Endothelial cell of umbilical vein (primary cell): ENCODE results near the gene HDAC4. TPM values are rescaled to one million over a fixed set of nuclear protein-coding genes. Genes with fewer than 3 reads are reported as not detected.

Experiments used
- BruUV-seq: library from RNA; stranded (reverse); fragments of 400-500 nt; replicated peaks from 2 replicates; lab custom pipeline; 2021; lab: Mats Ljungman, UMichigan
- CTCF ChIA-PET: fragments of 300-600, 350-600 bp; sonication (Branson Sonifier 250); formaldehyde crosslinking; loops from one replicate; lab custom pipeline; 2021; ENCODE audit warnings: antibody characterized with exemption, inconsistent platforms; lab: Charles Lee
- POLR2A ChIA-PET: fragments of 300-600, 350-600 bp; sonication (Branson Sonifier 250); formaldehyde crosslinking; loops from one replicate; lab custom pipeline; 2021; ENCODE audit warnings: antibody characterized with exemption, inconsistent platforms; lab: Charles Lee
- DNase-seq: peaks from one replicate; pipeline ENCODE4 v3.0.0-alpha.2; 2011; ENCODE audit warnings: low read depth, low spot score
- FAIRE-seq: peaks from 2 replicates; lab custom pipeline; 2011; peaks lifted over from hg19 to GRCh38; lab: Jason Lieb, UNC
- H2AFZ ChIP-seq: 2 replicates; pipeline ENCODE4 v1.6.0; 2012; ENCODE audit warnings: low read depth, low read length, control low read depth, inconsistent platforms
- H3K27ac ChIP-seq: 2 replicates; pipeline ENCODE4 v1.5.1; 2011; ENCODE audit warnings: low read depth, mild to moderate bottlenecking, control low read depth, low read length, moderate library complexity; ENCODE audit not compliant: insufficient read depth
- H3K27me3 ChIP-seq, 2 experiments: 2 replicates each; pipeline versions ENCODE4 v1.6.0 to v1.6.1; 2011; ENCODE audit warnings: low read length in 2 of 2, mixed read lengths in 1 of 2; ENCODE audit not compliant: control insufficient read depth in 2 of 2, insufficient read depth in 2 of 2
- H3K36me3 ChIP-seq, 2 experiments: 2 replicates in 1 of 2; 3 replicates in 1 of 2; pipeline ENCODE4 v1.5.1; 2011; ENCODE audit warnings: low read length in 2 of 2, mild to moderate bottlenecking in 1 of 2, moderate library complexity in 1 of 2; ENCODE audit not compliant: control insufficient read depth in 2 of 2, insufficient read depth in 2 of 2; ENCODE audit errors: extremely low read depth in 1 of 2
- H3K4me1 ChIP-seq: 3 replicates; pipeline ENCODE4 v1.5.1; 2011; ENCODE audit warnings: mild to moderate bottlenecking, low read length; ENCODE audit not compliant: control insufficient read depth, insufficient read depth; ENCODE audit errors: extremely low read depth
- H3K4me2 ChIP-seq: 2 replicates; pipeline ENCODE4 v1.6.1; 2011; ENCODE audit warnings: low read length, control low read depth, mixed read lengths; ENCODE audit not compliant: insufficient read depth
- H3K4me3 ChIP-seq, 3 experiments: fragments of 200-600 bp in 1 of 3; sonication (generic), shearing (Covaris generic) in 1 of 3; replicated peaks in 1 of 3; 2 replicates each; pipeline ENCODE4 v1.5.1; 2011 to 2016; ENCODE audit warnings: control low read depth in 3 of 3, low read length in 3 of 3, mild to moderate bottlenecking in 2 of 3, inconsistent platforms in 1 of 3, low read depth in 1 of 3, moderate library complexity in 1 of 3; ENCODE audit not compliant: insufficient read depth in 1 of 3
- H3K79me2 ChIP-seq: 2 replicates; pipeline ENCODE4 v1.6.0; 2012; ENCODE audit warnings: low read length, inconsistent platforms; ENCODE audit not compliant: control insufficient read depth, insufficient read depth
- H3K9ac ChIP-seq: replicated peaks from 2 replicates; pipeline ENCODE3; 2011; ENCODE audit warnings: low read length, control low read depth; ENCODE audit not compliant: insufficient read depth; ENCODE audit errors: extremely low read depth
- H3K9me1 ChIP-seq: replicated peaks from 3 replicates; pipeline ENCODE4 v1.6.0; 2011; ENCODE audit warnings: mild to moderate bottlenecking, low read length; ENCODE audit not compliant: control insufficient read depth, insufficient read depth; ENCODE audit errors: extremely low read depth
- H3K9me3 ChIP-seq: replicated peaks from 2 replicates; pipeline ENCODE4 v1.5.1; 2012; ENCODE audit warnings: low read length, inconsistent platforms; ENCODE audit not compliant: control insufficient read depth, insufficient read depth
- H4K20me1 ChIP-seq: replicated peaks from 2 replicates; pipeline ENCODE3; 2011; ENCODE audit warnings: mild to moderate bottlenecking, low read length; ENCODE audit not compliant: control insufficient read depth, insufficient read depth; ENCODE audit errors: extremely low read depth
- CTCF ChIP-seq, 2 donors: IDR thresholded peaks; 1 replicate in 1 of 2; 2 replicates in 1 of 2; pipeline ENCODE4 v1.5.1; 2011; ENCODE audit warnings: low read length in 2 of 2, mild to moderate bottlenecking in 2 of 2, moderate library complexity in 2 of 2, control low read depth in 1 of 2, inconsistent platforms in 1 of 2, low read depth in 1 of 2; ENCODE audit not compliant: insufficient read depth in 1 of 2; ENCODE audit errors: extremely low read depth in 1 of 2
- EZH2 ChIP-seq: IDR thresholded peaks from 2 replicates; pipeline ENCODE4 v1.6.1; 2012; ENCODE audit warnings: borderline replicate concordance, low read depth, mild to moderate bottlenecking, moderate library complexity, low read length, inconsistent platforms; ENCODE audit not compliant: severe bottlenecking
- FOS ChIP-seq: IDR thresholded peaks from 2 replicates; pipeline ENCODE4 v1.6.1; 2011; ENCODE audit warnings: mild to moderate bottlenecking, low read length, moderate library complexity, borderline replicate concordance; ENCODE audit not compliant: insufficient read depth
- GATA2 ChIP-seq: IDR thresholded peaks from 2 replicates; pipeline ENCODE4 v1.7.0; 2011; ENCODE audit warnings: low read depth, mild to moderate bottlenecking, moderate library complexity, mixed read lengths, low read length; ENCODE audit not compliant: insufficient read length, insufficient read depth
- JUN ChIP-seq: IDR thresholded peaks from 2 replicates; pipeline ENCODE4 v1.6.1; 2011; ENCODE audit warnings: borderline replicate concordance, low read depth; ENCODE audit not compliant: insufficient read length, insufficient read depth
- MAX ChIP-seq: IDR thresholded peaks from 2 replicates; pipeline ENCODE4 v1.6.1; 2011; ENCODE audit not compliant: insufficient read depth, insufficient read length
- MYC ChIP-seq: IDR thresholded peaks from one replicate; pipeline ENCODE4 v1.6.1; 2011; ENCODE audit warnings: mild to moderate bottlenecking, low read depth, low read length
- POLR2A ChIP-seq: IDR thresholded peaks from 2 replicates; pipeline ENCODE4 v1.6.1; 2012; ENCODE audit warnings: low read depth, mild to moderate bottlenecking, control low read depth, low read length
- POLR2AphosphoS5 ChIP-seq: IDR thresholded peaks from 2 replicates; pipeline ENCODE4 v1.6.1; 2012; ENCODE audit warnings: low read depth, mild to moderate bottlenecking, control low read depth, low read length, moderate library complexity; ENCODE audit not compliant: insufficient read depth
- dilution Hi-C: fragments of 300-500 bp; cut with MboI; formaldehyde crosslinking; loops from one replicate; pipeline ENCODE4 v1.15.0; 2019; ENCODE audit warnings: low sequenced_read_pairs; ENCODE audit not compliant: extremely low pct_ligation_motif_present
- intact Hi-C: fragments of 100-400 bp; cut with micrococcal nuclease; formaldehyde crosslinking; loops from one replicate; pipeline ENCODE4 v1.10.0; 2022
- polyA plus RNA-seq, 4 experiments: library from polyadenylated mRNA; depleted of rRNA in 3 of 4; stranded (reverse) in 3 of 4; unstranded in 1 of 4; fragments of >200 nt; gene quantifications; 2 replicates each; pipeline versions ENCODE4 v1.2.1 to v1.2.3, GENCODE V29; 2011 to 2012; ENCODE audit warnings: missing spikeins in 1 of 4
- total RNA-seq: library from RNA; stranded (reverse); gene quantifications from 2 replicates; pipeline ENCODE4 v1.2.3, GENCODE V29; 2021

HDAC4 gene
- total and polyA plus RNA-seq, 2 donors (not counting 3 experiments of a cell fraction or from before 2014, with no cell fraction given): 13.4 to 33.0 TPM

GRCh38 chr2:239376942-239377531 is 23.8 kb downstream of the HDAC4 start:
- no peak overlapping the region for H3K4me2 ChIP-seq
- no peak overlapping the region for H3K27ac ChIP-seq
- no TSS peak for BruUV-seq
- no peaks in the 10 kb centered on the region for H3K79me2 ChIP-seq
- peaks cover 15% of the 10 kb centered on the region for H3K4me1 ChIP-seq
- dilution Hi-C loops (no loop called here), intact Hi-C loops (loop anchor here (10.0 kb wide), 1 partner anchor 1928 kb away; no protein-coding TSS in a partner anchor)
- TF ChIP-seq JUN: no peak
- no peak for TF ChIP-seq MYC
- no peak for TF ChIP-seq EZH2
- no peak for TF ChIP-seq POLR2AphosphoS5
- no peak for TF ChIP-seq CTCF (IDR thresholded peaks at IDR 0.05; ENCODE audit: extremely low read depth in 1 of 2, insufficient read depth in 1 of 2, low read depth in 1 of 2, low read length in 2 of 2)
- no peak for TF ChIP-seq FOS
- no peak for TF ChIP-seq MAX
- TF ChIP-seq POLR2A: no peak
- TF ChIP-seq GATA2: no peak
- FAIRE-seq: no peak
- peaks cover 0 to 2% of the 10 kb centered on the region in 2 experiments for H3K36me3 ChIP-seq
- ChIA-PET POLR2A (no interaction called here), CTCF (no interaction called here)
- no peaks in the 10 kb centered on the region for H3K9me3 ChIP-seq
- H3K27me3 ChIP-seq: no peaks in the 10 kb centered on the region
- H4K20me1 ChIP-seq: no peaks in the 10 kb centered on the region
- no peak overlapping the region for H3K9ac ChIP-seq
- H2AFZ ChIP-seq: no peak overlapping the region
- DNase-seq: no peak
- H3K9me1 ChIP-seq: no peaks in the 10 kb centered on the region
- H3K4me3 ChIP-seq: no peak overlapping the region
